HG03060 (cell line): Measurements from ENCODE around the gene IL13.

Experiments
- ATAC-seq: cut with Tn5 transposase; IDR thresholded peaks from one replicate; pipeline ENCODE4 v1.9.1; 2021; ENCODE audit warnings: low read depth, moderate number of reproducible peaks; ENCODE audit not compliant: unreplicated experiment

The IL13 gene

GRCh38 chr5:132655821-132656773, 1.9 kb upstream of the IL13 start:
- no peak for ATAC-seq

- no peak for ATAC-seq
These were observed 1.1 kb upstream of the IL13 start for GRCh38 chr5:132656774-132657355.

GRCh38 chr5:132658381-132659302, 669 bp downstream of the IL13 start:
- no peak for ATAC-seq

GRCh38 chr5:132659598-132660493, 1.9 kb downstream of the IL13 start:
- ATAC-seq: no peak

GRCh38 chr5:132661231-132662003, 3.4 kb downstream of the IL13 start:
- ATAC-seq: no peak

GRCh38 chr5:132662004-132662401, 4.0 kb downstream of the IL13 start:
- ATAC-seq: no peak

- ATAC-seq: peak; percentile 44
These were observed 5.2 kb downstream of the IL13 start for GRCh38 chr5:132662925-132663770.

- ATAC-seq: peak; percentile 42
These were observed 6.1 kb downstream of the IL13 start for GRCh38 chr5:132663771-132664695.

GRCh38 chr5:132664696-132665209, 6.8 kb downstream of the IL13 start:
- ATAC-seq: no peak

- ATAC-seq: no peak
These were observed 7.7 kb downstream of the IL13 start for GRCh38 chr5:132665574-132666080.

- ATAC-seq: no peak
These were observed 8.5 kb downstream of the IL13 start for GRCh38 chr5:132666310-132667123.

GRCh38 chr5:132667309-132667708, 9.3 kb downstream of the IL13 start:
- ATAC-seq: no peak

GRCh38 chr5:132667761-132668705, 10.1 kb downstream of the IL13 start:
- ATAC-seq: no peak

- no peak for ATAC-seq
These were observed 10.9 kb downstream of the IL13 start for GRCh38 chr5:132668706-132669454.
